Karpas-422 (cell line): ENCODE data around the gene TRIM72. TPM values are rescaled to one million over a fixed set of nuclear protein-coding genes. Genes with fewer than 3 reads are reported as not detected.

Experiments
- DNase-seq: peaks from one replicate; pipeline ENCODE4 v3.0.0-alpha.2; 2015
- H2AFZ ChIP-seq: fragments of 200-600 bp; sonication (generic); 2 replicates; pipeline ENCODE4 v1.6.1; 2014; ENCODE audit warnings: antibody characterized with exemption, low read length, mixed read lengths
- H3K27ac ChIP-seq: fragments of 200-600 bp; sonication (generic); 2 replicates; pipeline ENCODE4 v1.5.1; 2014; ENCODE audit warnings: mild to moderate bottlenecking, low read length, moderate library complexity
- H3K27me3 ChIP-seq: fragments of 200-600 bp; sonication (generic); 2 replicates; pipeline ENCODE4 v1.6.1; 2014; ENCODE audit warnings: low read length, mixed read lengths
- H3K36me3 ChIP-seq: fragments of 200-600 bp; sonication (generic); 2 replicates; pipeline ENCODE4 v1.6.1; 2014; ENCODE audit warnings: low read length, mixed read lengths; ENCODE audit not compliant: insufficient read depth
- H3K4me1 ChIP-seq: fragments of 200-600 bp; sonication (generic); 2 replicates; pipeline ENCODE4 v1.6.1; 2014; ENCODE audit warnings: mild to moderate bottlenecking, low read length, mixed read lengths
- H3K4me2 ChIP-seq: fragments of 200-600 bp; sonication (generic); 2 replicates; pipeline ENCODE4 v1.6.1; 2014; ENCODE audit warnings: low read length, low read depth, mild to moderate bottlenecking; ENCODE audit not compliant: poor library complexity, severe bottlenecking
- H3K4me3 ChIP-seq: fragments of 200-600 bp; sonication (generic); 2 replicates; pipeline ENCODE4 v1.5.1; 2014; ENCODE audit warnings: mild to moderate bottlenecking, antibody characterized with exemption, low read length, mixed read lengths
- H3K79me2 ChIP-seq: fragments of 200-600 bp; sonication (generic); 2 replicates; pipeline ENCODE4 v1.6.1; 2014; ENCODE audit warnings: mild to moderate bottlenecking, low read length, mixed read lengths
- H3K9ac ChIP-seq: fragments of 200-600 bp; sonication (generic); 2 replicates; pipeline ENCODE4 v1.6.0; 2014; ENCODE audit warnings: low read length
- H3K9me2 ChIP-seq: fragments of 200-600 bp; sonication (generic), shearing (Covaris generic); replicated peaks from 2 replicates; pipeline ENCODE4 v1.6.0; 2014; ENCODE audit warnings: mild to moderate bottlenecking, low read length, moderate library complexity; ENCODE audit not compliant: insufficient read depth
- H3K9me3 ChIP-seq: fragments of 300-700, 200-600 bp; sonication (generic); 2 replicates; pipeline ENCODE4 v1.6.1; 2014; ENCODE audit warnings: low read length, mixed read lengths
- H4K20me1 ChIP-seq: fragments of 200-600 bp; sonication (generic); 2 replicates; pipeline ENCODE4 v1.6.1; 2014; ENCODE audit warnings: mild to moderate bottlenecking, antibody characterized with exemption, low read length, low read depth; ENCODE audit not compliant: insufficient read depth
- total RNA-seq: library from RNA; depleted of rRNA; stranded (reverse); fragments of >200 nt; shearing (Covaris generic); gene quantifications from 2 replicates; pipeline ENCODE4 v1.2.3, GENCODE V29; 2014; ENCODE audit warnings: low replicate concordance

The TRIM72 gene
- total RNA-seq, 1 experiment from 2014 or later = not detected

GRCh38 chr16:31200821-31201568, 12.9 kb upstream of the TRIM72 start:
- peaks cover 28% of the 10 kb centered on the region for H3K4me1 ChIP-seq
- H4K20me1 ChIP-seq = peaks cover 15% of the 10 kb centered on the region; the same call in 1 of the 2 replicates
- H3K27ac ChIP-seq = no peak overlapping the region
- H3K4me2 ChIP-seq = peak overlapping the region; percentile 88
- H3K4me3 ChIP-seq = peak overlapping the region; percentile 72
- no peaks in the 10 kb centered on the region for H3K27me3 ChIP-seq
- peak; percentile 77 for DNase-seq
- H3K9me2 ChIP-seq = no peaks in the 10 kb centered on the region
- H3K9me3 ChIP-seq = no peaks in the 10 kb centered on the region
- no peaks in the 10 kb centered on the region for H3K79me2 ChIP-seq
- H2AFZ ChIP-seq = no peak overlapping the region
- H3K9ac ChIP-seq = peak overlapping the region; percentile 91
- no peaks in the 10 kb centered on the region for H3K36me3 ChIP-seq

- Histone ChIP-seq H3K9me3 (no peaks in the 10 kb centered on the region), H3K9me2 (no peaks in the 10 kb centered on the region), H3K27me3 (no peaks in the 10 kb centered on the region), H3K4me3 (peak overlapping the region; percentile 72), H3K9ac (peak overlapping the region; percentile 91), H3K4me2 (peak overlapping the region; percentile 88), H4K20me1 (peaks cover 15% of the 10 kb centered on the region; the same call in 1 of the 2 replicates), H3K36me3 (no peaks in the 10 kb centered on the region), H2AFZ (peak overlapping the region; percentile 93; the same call in 1 of the 2 replicates), H3K27ac (no peak overlapping the region), H3K79me2 (no peaks in the 10 kb centered on the region), H3K4me1 (peaks cover 28% of the 10 kb centered on the region)
- DNase-seq = peak; percentile 86
Measured at GRCh38 chr16:31201582-31202413, 12.1 kb upstream of the TRIM72 start.

- Histone ChIP-seq H3K27me3 (no peaks in the 10 kb centered on the region), H3K4me1 (peaks cover 28% of the 10 kb centered on the region), H3K9me3 (no peaks in the 10 kb centered on the region), H4K20me1 (peaks cover 15% of the 10 kb centered on the region; the same call in 1 of the 2 replicates), H3K36me3 (no peaks in the 10 kb centered on the region), H3K79me2 (no peaks in the 10 kb centered on the region), H2AFZ (peak within 1 kb of the TSS; percentile 93; the same call in 1 of the 2 replicates), H3K9me2 (no peaks in the 10 kb centered on the region), H3K4me2 (peak within 1 kb of the TSS; percentile 88), H3K4me3 (peak within 1 kb of the TSS; percentile 72), H3K9ac (peak within 1 kb of the TSS; percentile 91), H3K27ac (no peak within 1 kb of the TSS)
- peak; percentile 71 for DNase-seq
Measured at GRCh38 chr16:31202414-31203375, 11.2 kb upstream of the TRIM72 start, which contains the start of gene PYCARD. Gene PYCARD, minus strand, starts transcription at chr16:31202760. Its CDS starts 70 bp downstream, at chr16:31202690.

- Histone ChIP-seq H3K4me2 (no peak overlapping the region), H3K27me3 (no peaks in the 10 kb centered on the region), H3K27ac (no peak overlapping the region), H3K36me3 (no peaks in the 10 kb centered on the region), H3K9ac (no peak overlapping the region), H3K9me2 (no peaks in the 10 kb centered on the region), H4K20me1 (peaks cover 4% of the 10 kb centered on the region; the same call in 1 of the 2 replicates), H3K79me2 (no peaks in the 10 kb centered on the region), H2AFZ (no peak overlapping the region), H3K9me3 (no peaks in the 10 kb centered on the region), H3K4me1 (peaks cover 26% of the 10 kb centered on the region), H3K4me3 (no peak overlapping the region)
- no peak for DNase-seq
Measured at GRCh38 chr16:31204871-31205666, 8.8 kb upstream of the TRIM72 start.

GRCh38 chr16:31206776-31207175, 7.1 kb upstream of the TRIM72 start:
- H3K36me3 ChIP-seq = no peaks in the 10 kb centered on the region
- H3K4me3 ChIP-seq = no peak overlapping the region
- DNase-seq = no peak
- H3K79me2 ChIP-seq = no peaks in the 10 kb centered on the region
- H4K20me1 ChIP-seq = no peaks in the 10 kb centered on the region
- no peaks in the 10 kb centered on the region for H3K9me3 ChIP-seq
- H3K27ac ChIP-seq = no peak overlapping the region
- H3K9me2 ChIP-seq = no peaks in the 10 kb centered on the region
- H3K4me1 ChIP-seq = peaks cover 9% of the 10 kb centered on the region
- no peak overlapping the region for H3K4me2 ChIP-seq
- no peak overlapping the region for H2AFZ ChIP-seq
- no peak overlapping the region for H3K9ac ChIP-seq
- no peaks in the 10 kb centered on the region for H3K27me3 ChIP-seq

- H3K4me2 ChIP-seq = no peak overlapping the region
- H3K4me1 ChIP-seq = peaks cover 10% of the 10 kb centered on the region
Measured at GRCh38 chr16:31213342-31213741, 577 bp upstream of the TRIM72 start.

GRCh38 chr16:31214708-31215286, 878 bp downstream of the TRIM72 start:
- H3K9ac ChIP-seq = no peak overlapping the region
- H3K4me3 ChIP-seq = no peak overlapping the region
- H3K79me2 ChIP-seq = no peaks in the 10 kb centered on the region
- no peaks in the 10 kb centered on the region for H4K20me1 ChIP-seq
- H3K4me1 ChIP-seq = peaks cover 10% of the 10 kb centered on the region
- H3K9me2 ChIP-seq = no peaks in the 10 kb centered on the region
- H3K9me3 ChIP-seq = no peaks in the 10 kb centered on the region
- DNase-seq = no peak
- H3K36me3 ChIP-seq = no peaks in the 10 kb centered on the region
- no peak overlapping the region for H3K27ac ChIP-seq
- no peaks in the 10 kb centered on the region for H3K27me3 ChIP-seq
- no peak overlapping the region for H2AFZ ChIP-seq
- no peak overlapping the region for H3K4me2 ChIP-seq

More at GRCh38 chr16:31213342-31213741, 577 bp upstream of the TRIM72 start:
- H2AFZ ChIP-seq = no peak overlapping the region
- no peaks in the 10 kb centered on the region for H3K79me2 ChIP-seq
- no peak overlapping the region for H3K27ac ChIP-seq
- H3K9ac ChIP-seq = no peak overlapping the region
- no peaks in the 10 kb centered on the region for H4K20me1 ChIP-seq
- no peak for DNase-seq
- H3K27me3 ChIP-seq = no peaks in the 10 kb centered on the region
- no peak overlapping the region for H3K4me3 ChIP-seq
- H3K9me2 ChIP-seq = no peaks in the 10 kb centered on the region
- H3K36me3 ChIP-seq = no peaks in the 10 kb centered on the region
- H3K9me3 ChIP-seq = no peaks in the 10 kb centered on the region
